Effector memory CD8-positive, alpha-beta T cell (primary cell): Measurements from ENCODE around the gene HELLS.
"Not testable (repeated sequence)": the region's sequence is repeated elsewhere in the genome, so short reads cannot be mapped to it uniquely, and the experiment has no call there.

Experiments
- ATAC-seq: fragments of 150-1000 bp; cut with Tn5 transposase; replicated peaks from 2 replicates; pipeline ENCODE4 v1.10.0; 2021; ENCODE audit warnings: mild to moderate bottlenecking, moderate library complexity
- DNase-seq, 3 experiments: peaks; one replicate each; pipeline ENCODE4 v3.0.0; 2021
- H3K27ac Mint-ChIP-seq, 2 donors: one replicate each; pipeline ENCODE4 v1.8.0; 2022; ENCODE audit warnings: mild to moderate bottlenecking in 2 of 2, mixed read lengths in 2 of 2, moderate library complexity in 2 of 2
- H3K27me3 Mint-ChIP-seq, 2 donors: one replicate each; pipeline ENCODE4 v1.8.0; 2022; ENCODE audit warnings: mixed read lengths in 2 of 2
- H3K36me3 Mint-ChIP-seq: one replicate; pipeline ENCODE4 v1.8.0; 2022; ENCODE audit warnings: mild to moderate bottlenecking, moderate library complexity, mixed read lengths; ENCODE audit not compliant: insufficient read depth
- H3K4me1 Mint-ChIP-seq, 2 donors: one replicate each; pipeline ENCODE4 v1.8.0; 2022; ENCODE audit warnings: low read depth in 2 of 2, mixed read lengths in 2 of 2
- H3K4me3 Mint-ChIP-seq, 2 donors: one replicate each; pipeline ENCODE4 v1.8.0; 2022; ENCODE audit warnings: mild to moderate bottlenecking in 2 of 2, mixed read lengths in 2 of 2, moderate library complexity in 2 of 2
- H3K9me3 Mint-ChIP-seq, 2 donors: one replicate each; pipeline ENCODE4 v1.8.0; 2022; ENCODE audit warnings: mixed read lengths in 2 of 2
- total RNA-seq, 9 experiments: gene quantifications; one replicate each; lab custom pipeline; 2026; lab: John Stamatoyannopoulos, UW

Gene HELLS
- 12.1 to 52.4 (median 36.6) reads per million in 9 experiments for total RNA-seq

DNA sequence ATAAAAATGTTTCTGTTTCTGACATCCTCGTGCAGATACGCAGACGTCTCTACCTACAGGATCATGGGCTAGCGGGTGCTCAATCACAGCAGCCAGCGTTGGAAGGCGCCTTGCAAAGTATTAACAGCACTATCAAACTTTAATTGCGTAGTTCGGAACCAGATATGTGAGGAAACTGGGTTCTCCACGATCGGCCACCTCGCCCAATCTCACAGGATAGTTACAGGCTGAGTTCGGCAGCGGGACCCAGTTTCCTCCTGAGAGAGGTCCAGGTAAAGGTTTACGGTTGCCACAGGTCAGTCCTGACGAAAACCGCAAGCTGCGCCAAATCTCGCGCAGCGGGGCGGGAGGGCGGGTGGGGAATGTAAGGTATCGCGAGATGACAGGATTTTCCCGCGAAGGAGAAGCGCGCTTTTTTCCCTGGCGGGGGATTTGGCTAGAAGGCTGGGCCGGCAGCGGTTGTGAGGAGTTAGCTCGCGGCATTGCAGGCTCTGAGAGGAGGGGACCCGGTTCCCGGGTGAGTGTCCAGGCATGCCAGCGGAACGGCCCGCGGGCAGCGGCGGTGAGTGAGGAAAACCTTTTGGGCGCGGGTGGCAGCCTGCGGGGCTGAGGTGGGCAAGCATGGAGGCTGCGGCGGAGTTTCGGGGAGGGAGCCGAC lies at the start of gene HELLS:
HELLS (plus strand) TSS at position 398 of the 658 bp plus-strand sequence; CDS start at position 532, 134 bp downstream.
- Mint-ChIP-seq H3K4me1 (peaks cover 19 to 23% of the 10 kb centered on the region in 2 donors), H3K9me3 (no peaks in the 10 kb centered on the region), H3K4me3 (peak within 1 kb of the TSS; percentile 95 to 97), H3K27ac (peak within 1 kb of the TSS; percentile 92 to 95), H3K36me3 (peaks cover 13% of the 10 kb centered on the region), H3K27me3 (no peaks in the 10 kb centered on the region)
- ATAC-seq (peak; percentile 76), DNase-seq (peak; percentile 36 to 44 (median 42))

DNA sequence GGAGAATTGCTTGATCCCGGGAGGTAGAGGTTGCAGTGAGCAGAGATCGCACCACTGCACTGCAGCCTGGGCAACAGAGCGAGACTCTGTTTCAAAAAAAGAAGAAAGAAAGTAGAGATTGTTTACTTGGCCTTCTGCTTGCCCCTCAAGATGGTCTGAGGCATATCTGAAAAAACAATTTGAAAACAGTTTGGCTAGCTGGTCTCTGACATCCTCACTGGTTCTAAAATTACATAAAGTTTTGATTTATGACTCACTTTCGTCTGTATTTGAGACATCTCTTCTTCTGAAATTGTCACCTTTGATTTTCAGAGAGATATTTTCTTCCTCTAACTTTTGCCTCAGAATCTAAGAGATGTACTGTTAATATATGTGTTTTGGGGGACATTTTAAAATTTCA lies 49.6 kb upstream of the HELLS start:
- Mint-ChIP-seq H3K27ac (no peak overlapping the region), H3K36me3 (peaks cover 3% of the 10 kb centered on the region), H3K27me3 (peaks cover 0 to 6% of the 10 kb centered on the region in 2 donors), H3K4me1 (no peaks in the 10 kb centered on the region), H3K4me3 (no peak overlapping the region), H3K9me3 (no peaks in the 10 kb centered on the region)
- ATAC-seq (no peak), DNase-seq (no peak)

DNA sequence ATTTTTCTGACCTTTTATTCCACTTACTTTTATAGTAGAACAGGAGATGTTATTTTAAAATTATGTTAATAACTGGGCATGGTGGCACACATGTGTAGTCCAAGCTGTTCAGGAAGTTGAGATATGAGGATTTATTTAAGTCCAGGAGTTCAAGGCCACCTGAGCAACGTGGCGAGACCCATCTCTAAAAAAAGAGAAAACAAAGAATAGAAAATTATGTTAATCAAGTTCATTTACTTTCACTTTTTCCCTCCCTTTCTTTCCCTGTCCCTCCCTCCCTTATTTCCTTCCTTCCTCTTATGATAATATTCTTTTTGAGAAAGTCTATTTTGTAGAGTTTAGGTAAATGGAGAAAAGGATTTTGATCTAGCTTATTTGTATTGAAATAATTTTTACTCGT lies 48.9 kb upstream of the HELLS start:
- ATAC-seq (no peak), DNase-seq (no peak)
- Mint-ChIP-seq H3K27me3 (peaks cover 0 to 6% of the 10 kb centered on the region in 2 donors), H3K27ac (no peak overlapping the region), H3K4me3 (no peak overlapping the region), H3K36me3 (peaks cover 3% of the 10 kb centered on the region), H3K9me3 (no peaks in the 10 kb centered on the region), H3K4me1 (no peaks in the 10 kb centered on the region)

DNA sequence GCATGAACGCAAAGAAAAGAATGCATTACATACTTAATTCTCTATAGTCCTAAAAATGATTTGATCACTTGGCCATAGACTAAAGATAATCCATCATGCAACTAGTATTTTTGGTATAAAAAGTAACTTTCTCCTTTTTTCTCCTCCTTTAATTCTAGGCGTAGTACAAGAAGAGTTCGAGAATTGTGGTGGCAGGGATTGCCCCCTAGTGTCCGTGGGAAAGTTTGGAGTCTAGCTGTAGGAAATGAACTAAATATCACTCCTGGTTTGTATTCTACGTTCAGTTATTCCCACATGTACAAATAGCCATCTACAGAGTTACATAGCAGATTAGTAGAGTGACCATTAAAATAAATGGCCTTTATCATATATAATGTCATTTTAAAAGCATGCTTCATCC lies 45.5 kb upstream of the HELLS start:
- Mint-ChIP-seq H3K27me3 (peaks cover 0 to 6% of the 10 kb centered on the region in 2 donors), H3K4me3 (no peak overlapping the region), H3K27ac (no peak overlapping the region), H3K4me1 (no peaks in the 10 kb centered on the region), H3K9me3 (no peaks in the 10 kb centered on the region), H3K36me3 (peaks cover 3% of the 10 kb centered on the region)
- no peak for ATAC-seq
- DNase-seq, result no peak

DNA sequence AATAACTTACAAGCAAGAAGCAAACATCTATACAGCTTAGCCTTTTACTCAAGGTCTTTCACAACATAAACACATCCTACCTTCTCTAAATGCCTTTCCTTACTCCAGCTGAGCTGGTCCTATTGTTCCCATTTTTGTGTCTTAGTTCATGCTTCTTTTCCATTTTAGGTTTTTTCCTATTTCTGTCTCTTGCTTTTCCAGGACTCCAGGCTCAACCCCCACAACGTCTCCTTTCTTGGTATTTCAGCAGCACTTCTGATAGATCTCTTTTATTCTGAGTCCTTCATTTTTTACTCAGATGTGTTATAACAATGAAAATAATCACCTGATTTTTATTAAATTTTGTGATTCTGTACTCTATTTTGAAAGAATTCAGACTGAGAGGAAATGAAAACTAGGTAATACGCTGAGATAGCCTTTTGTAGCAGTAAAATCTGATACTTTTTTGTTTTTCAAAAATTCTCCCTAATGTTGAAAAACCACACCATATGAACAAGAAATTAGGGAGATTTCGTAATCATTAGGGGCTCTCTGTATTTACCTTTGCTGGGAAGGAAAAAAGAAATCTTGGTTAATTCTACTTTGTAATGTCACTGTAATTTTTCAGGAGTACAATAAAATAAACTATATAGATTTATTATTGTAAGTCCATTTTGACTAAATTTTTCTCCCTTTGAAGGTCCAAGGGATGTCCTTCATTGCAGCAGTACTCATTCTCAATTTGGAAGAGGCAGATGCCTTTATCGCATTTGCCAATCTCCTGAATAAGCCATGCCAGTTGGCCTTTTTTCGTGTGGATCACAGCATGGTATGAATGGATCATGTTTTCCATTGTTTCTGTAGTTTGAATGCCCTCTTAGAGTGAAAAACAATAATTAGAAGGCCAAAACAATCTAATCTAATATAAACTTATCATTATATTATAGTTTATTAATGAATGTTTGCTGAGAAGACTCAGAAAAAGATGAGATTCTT lies 24.0 kb upstream of the HELLS start:
- no peaks in the 10 kb centered on the region for H3K4me1 Mint-ChIP-seq
- H3K4me3 Mint-ChIP-seq, result no peak overlapping the region
- ATAC-seq, result no peak

DNA sequence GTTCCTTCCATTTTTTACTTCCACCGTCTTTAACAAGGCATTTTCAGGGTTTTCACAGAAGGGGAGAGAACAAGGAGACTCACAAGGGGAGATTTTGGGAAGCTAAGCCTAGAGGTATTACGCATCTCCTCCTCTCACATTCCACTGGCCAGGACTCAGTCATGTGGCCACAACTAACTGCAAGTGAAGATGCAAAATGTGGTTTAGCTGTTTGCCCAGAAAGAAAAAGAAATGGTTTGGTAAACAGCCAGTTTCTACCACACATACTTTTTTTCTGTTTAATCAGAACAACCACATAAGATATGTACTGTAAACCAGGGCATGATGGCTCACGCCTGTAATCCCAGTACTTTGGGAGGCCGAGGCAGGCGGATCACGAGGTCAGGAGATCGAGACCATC lies 21.4 kb upstream of the HELLS start:
- no peaks in the 10 kb centered on the region for H3K9me3 Mint-ChIP-seq
- no peaks in the 10 kb centered on the region for H3K36me3 Mint-ChIP-seq
- ATAC-seq (no peak), DNase-seq (no peak)
- H3K4me1 Mint-ChIP-seq, result no peaks in the 10 kb centered on the region
- no peak overlapping the region for H3K27ac Mint-ChIP-seq
- no peak overlapping the region for H3K4me3 Mint-ChIP-seq
- peaks cover 22 to 23% of the 10 kb centered on the region in 2 donors for H3K27me3 Mint-ChIP-seq

More for the DNA sequence above, 24.0 kb upstream of the HELLS start:
- DNase-seq, result no peak
- Mint-ChIP-seq H3K27ac (no peak overlapping the region), H3K27me3 (peaks cover 11 to 12% of the 10 kb centered on the region in 2 donors), H3K9me3 (no peaks in the 10 kb centered on the region), H3K36me3 (no peaks in the 10 kb centered on the region)

DNA sequence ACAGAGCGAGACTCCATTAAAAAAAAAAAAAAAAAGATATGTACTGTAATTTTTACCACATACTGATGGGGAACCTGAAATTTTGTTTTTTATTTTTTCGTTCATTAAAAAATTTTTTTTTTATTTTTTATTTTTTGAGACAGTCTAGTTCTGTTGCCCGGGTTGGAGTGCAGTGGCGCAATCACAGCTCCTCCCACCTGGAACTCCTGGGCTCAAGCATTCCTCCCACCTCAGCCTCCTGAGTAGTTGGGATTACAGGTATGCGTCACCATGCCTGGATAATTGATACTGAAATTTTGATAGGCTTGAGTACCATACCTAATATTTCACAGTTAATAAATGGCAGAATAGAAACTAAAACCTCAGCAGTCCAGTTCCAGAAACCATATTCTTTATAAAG lies 20.9 kb upstream of the HELLS start:
- Mint-ChIP-seq H3K27ac (no peak overlapping the region), H3K9me3 (no peaks in the 10 kb centered on the region), H3K4me1 (no peaks in the 10 kb centered on the region), H3K36me3 (no peaks in the 10 kb centered on the region), H3K4me3 (no peak overlapping the region), H3K27me3 (peaks cover 17 to 19% of the 10 kb centered on the region in 2 donors)
- ATAC-seq (no peak), DNase-seq (no peak)

DNA sequence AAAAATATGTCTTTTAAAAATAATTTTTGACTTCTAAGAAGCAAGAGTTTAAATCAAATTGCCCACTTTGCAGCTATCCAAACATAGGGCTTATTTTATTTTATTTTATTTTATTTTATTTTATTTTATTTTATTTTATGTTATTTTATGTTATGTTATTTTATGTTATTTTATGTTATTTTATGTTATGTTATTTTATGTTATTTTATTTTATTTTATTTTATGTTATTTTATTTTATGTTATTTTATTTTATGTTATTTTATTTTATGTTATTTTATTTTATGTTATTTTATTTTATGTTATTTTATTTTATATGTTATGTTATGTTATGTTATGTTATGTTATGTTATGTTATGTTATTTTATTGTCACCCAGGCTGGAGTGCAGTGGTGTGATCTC lies 14.0 kb upstream of the HELLS start:
- not testable (repeated sequence) for H3K4me3 Mint-ChIP-seq, H3K4me1 Mint-ChIP-seq, ATAC-seq, DNase-seq, H3K9me3 Mint-ChIP-seq, H3K27ac Mint-ChIP-seq, H3K36me3 Mint-ChIP-seq
- H3K27me3 Mint-ChIP-seq, result peaks cover 20 to 25% of the 10 kb centered on the region in 2 donors

DNA sequence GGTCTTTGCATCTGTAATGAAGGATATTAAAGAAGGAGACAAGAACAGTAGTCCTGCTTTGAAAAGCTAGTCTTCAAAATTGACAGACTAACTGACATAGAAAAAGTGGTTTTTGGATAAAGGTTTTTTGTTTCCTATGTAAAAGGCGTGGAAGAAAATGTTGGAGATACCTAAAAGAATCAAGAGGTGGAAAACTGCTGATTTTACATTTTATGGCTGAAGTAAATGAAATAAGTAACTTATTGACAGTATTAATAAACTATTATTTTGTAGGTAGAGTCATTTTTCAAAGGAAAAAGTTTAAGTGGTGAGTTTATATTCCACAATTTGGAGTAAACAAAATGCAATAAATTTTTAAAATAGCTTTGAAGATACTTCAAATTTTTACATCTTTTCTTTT lies 12.6 kb upstream of the HELLS start:
- Mint-ChIP-seq H3K27ac (no peak overlapping the region), H3K9me3 (no peaks in the 10 kb centered on the region), H3K4me3 (no peak overlapping the region), H3K36me3 (peaks cover 3% of the 10 kb centered on the region), H3K4me1 (no peaks in the 10 kb centered on the region), H3K27me3 (peaks cover 13 to 14% of the 10 kb centered on the region in 2 donors)
- ATAC-seq (no peak), DNase-seq (no peak)

DNA sequence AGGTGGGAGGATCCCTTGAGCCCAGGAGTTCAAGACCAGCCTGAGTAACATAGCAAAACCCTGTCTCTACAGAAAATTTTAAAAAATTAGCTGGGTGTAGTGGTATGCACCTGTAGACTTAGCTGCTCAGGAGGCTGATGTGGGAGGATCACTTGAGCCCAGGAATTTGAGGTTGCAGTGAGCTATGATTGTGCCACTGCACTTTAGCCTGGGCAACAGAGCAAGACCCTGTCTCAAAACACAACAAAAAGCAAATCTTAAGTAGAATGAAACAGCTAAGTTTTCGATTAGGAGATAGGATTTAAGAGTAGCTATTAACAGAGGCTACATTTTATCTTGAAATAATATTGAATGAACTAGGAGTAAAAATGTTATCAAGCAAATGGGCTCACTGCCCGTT lies 3.3 kb upstream of the HELLS start:
- not testable (repeated sequence) for H3K27me3 Mint-ChIP-seq, ATAC-seq, H3K9me3 Mint-ChIP-seq, H3K27ac Mint-ChIP-seq, DNase-seq, H3K4me3 Mint-ChIP-seq
- Mint-ChIP-seq H3K4me1 (peaks cover 19 to 23% of the 10 kb centered on the region in 2 donors), H3K36me3 (peaks cover 13% of the 10 kb centered on the region)

DNA sequence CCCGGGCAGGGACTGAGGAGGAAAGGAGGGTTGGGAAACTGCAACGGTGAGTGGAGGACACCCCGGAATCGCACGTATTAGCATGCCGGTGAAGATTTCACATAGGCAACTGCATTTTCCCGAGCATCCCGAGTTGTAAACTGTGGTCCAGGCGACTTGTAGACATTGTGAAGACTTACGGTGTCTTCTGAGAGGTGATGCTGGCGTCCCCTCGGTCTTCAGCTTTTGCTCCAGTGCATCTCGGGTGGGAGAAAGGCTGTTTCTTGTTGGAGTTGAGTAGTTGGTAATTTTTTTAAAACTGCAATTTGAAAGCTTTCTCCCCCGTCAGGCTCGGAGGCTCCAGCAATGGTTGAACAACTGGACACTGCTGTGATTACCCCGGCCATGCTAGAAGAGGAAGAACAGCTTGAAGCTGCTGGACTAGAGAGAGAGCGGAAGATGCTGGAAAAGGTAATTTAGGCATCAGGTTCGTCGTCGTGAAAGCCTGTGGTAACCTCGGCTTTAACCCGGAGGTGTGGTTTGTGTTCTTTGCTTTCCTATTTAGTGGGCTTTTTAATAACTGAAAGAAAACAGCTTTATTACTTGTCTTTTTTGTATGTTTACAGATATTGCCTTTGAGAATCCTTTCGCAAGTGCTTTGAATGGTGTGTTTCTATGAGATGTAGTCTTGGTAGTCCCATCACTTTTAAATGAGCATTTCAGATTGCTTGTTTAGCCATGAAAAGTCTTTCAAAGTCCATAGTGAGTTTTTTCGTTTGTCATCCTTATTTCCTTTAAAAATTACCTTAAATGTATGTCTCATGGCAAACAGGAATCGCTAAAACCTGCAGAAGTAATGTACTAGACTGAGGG lies 687 bp downstream of the HELLS start:
- H3K36me3 Mint-ChIP-seq, result peaks cover 13% of the 10 kb centered on the region
- peak overlapping the region; percentile 92 to 95 for H3K27ac Mint-ChIP-seq
- H3K4me3 Mint-ChIP-seq, result peak overlapping the region; percentile 95 to 97
- H3K4me1 Mint-ChIP-seq, result peaks cover 19 to 23% of the 10 kb centered on the region in 2 donors
- peak; percentile 16 for ATAC-seq
- DNase-seq, result peak in 1 of 3 experiments; percentile 4
- no peaks in the 10 kb centered on the region for H3K9me3 Mint-ChIP-seq
- no peaks in the 10 kb centered on the region for H3K27me3 Mint-ChIP-seq

DNA sequence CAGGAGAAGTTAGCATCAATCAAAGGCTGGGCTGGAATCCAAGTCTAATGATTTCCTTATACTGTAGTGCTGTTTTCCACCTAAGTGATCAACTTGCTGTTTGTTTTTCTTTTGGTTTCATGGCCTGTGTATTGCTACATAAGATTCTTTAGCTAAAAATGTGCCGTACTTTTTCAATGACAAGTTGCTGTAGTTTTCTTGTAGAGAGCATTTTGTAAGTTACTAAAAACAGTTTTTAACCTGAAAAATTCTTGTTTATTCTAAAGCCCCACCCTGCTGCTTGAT lies 1.3 kb downstream of the HELLS start:
- H3K4me1 Mint-ChIP-seq, result peaks cover 19 to 23% of the 10 kb centered on the region in 2 donors
- ATAC-seq (no peak), DNase-seq (no peak)
- peaks cover 13% of the 10 kb centered on the region for H3K36me3 Mint-ChIP-seq
- H3K4me3 Mint-ChIP-seq, result peak overlapping the region; percentile 95 to 97
- peak overlapping the region in 1 of 2 donors; percentile 95 for H3K27ac Mint-ChIP-seq
- H3K9me3 Mint-ChIP-seq, result no peaks in the 10 kb centered on the region
- H3K27me3 Mint-ChIP-seq, result no peaks in the 10 kb centered on the region

DNA sequence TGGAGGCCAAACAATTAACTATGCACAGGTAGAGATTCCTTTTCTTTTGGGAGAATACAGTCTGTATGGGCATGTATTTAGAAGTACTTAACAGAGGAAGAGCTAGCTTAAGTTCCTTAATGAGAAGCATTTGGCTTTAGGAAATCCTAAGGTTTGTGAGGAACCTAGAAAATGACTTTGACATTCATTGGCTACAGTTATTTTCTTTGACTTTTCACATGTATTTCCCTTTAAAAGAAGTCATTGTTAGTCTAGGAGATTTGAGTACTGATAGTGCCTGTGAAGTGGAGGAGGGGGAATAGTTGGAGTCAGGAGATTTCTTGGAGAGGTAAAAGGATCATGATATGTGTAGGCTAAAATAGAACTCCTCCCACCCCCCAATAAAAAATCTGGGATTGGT lies 3.6 kb downstream of the HELLS start:
- H3K9me3 Mint-ChIP-seq, result no peaks in the 10 kb centered on the region
- no peak overlapping the region for H3K4me3 Mint-ChIP-seq
- H3K36me3 Mint-ChIP-seq, result peaks cover 18% of the 10 kb centered on the region
- H3K27me3 Mint-ChIP-seq, result no peaks in the 10 kb centered on the region
- no peak for ATAC-seq
- no peak for DNase-seq
- H3K4me1 Mint-ChIP-seq, result peaks cover 19 to 23% of the 10 kb centered on the region in 2 donors
- no peak overlapping the region for H3K27ac Mint-ChIP-seq
